Muscle of leg (tissue), 11 donors: Measurements from ENCODE around the gene PGPEP1. TPM values are rescaled to one million over a fixed set of nuclear protein-coding genes. Genes with fewer than 3 reads are reported as not detected.
"Not testable (repeated sequence)": the region's sequence is repeated elsewhere in the genome, so short reads cannot be mapped to it uniquely, and the experiment has no call there.

Experiments
- DNase-seq: peaks from one replicate; pipeline ENCODE4 v3.0.0; 2013
- H3K27ac ChIP-seq: one replicate; pipeline ENCODE4 v1.5.1; 2013; ENCODE audit warnings: mild to moderate bottlenecking, low read length, control low read depth
- H3K27me3 ChIP-seq: one replicate; pipeline ENCODE4 v1.6.1; 2013; ENCODE audit warnings: low read length; ENCODE audit not compliant: control insufficient read depth, insufficient read depth
- H3K36me3 ChIP-seq: one replicate; pipeline ENCODE4 v1.6.1; 2013; ENCODE audit warnings: low read length; ENCODE audit not compliant: control insufficient read depth, insufficient read depth
- H3K4me1 ChIP-seq: one replicate; pipeline ENCODE4 v1.6.1; 2013; ENCODE audit warnings: low read length; ENCODE audit not compliant: control insufficient read depth, insufficient read depth
- H3K4me3 ChIP-seq: one replicate; pipeline ENCODE4 v1.5.1; 2013; ENCODE audit warnings: low read length, control low read depth
- H3K9me3 ChIP-seq: replicated peaks from 2 replicates; pipeline ENCODE4 v1.6.1; 2013; ENCODE audit warnings: low read depth, low read length; ENCODE audit not compliant: control insufficient read depth
- WGBS: methylation state at CpG from one replicate; pipeline ENCODE4 v1.1.5; 2013; ENCODE audit warnings: missing lambda C conversion rate; ENCODE audit not compliant: insufficient coverage; 5-methylcytosine and 5-hydroxymethylcytosine counted together
- polyA plus RNA-seq, 8 donors: library from polyadenylated mRNA; unstranded; fragments of 120-200 nt; gene quantifications; one replicate each; pipeline versions ENCODE4 v1.2.1 to v1.2.3, GENCODE V29; 2013; ENCODE audit warnings: inconsistent platforms in 1 of 8, low replicate concordance in 1 of 8; ENCODE audit not compliant: insufficient read length in 8 of 8, insufficient read depth in 1 of 8
- total RNA-seq: library from RNA; stranded (reverse); fragments of 120-200 nt; gene quantifications from one replicate; pipeline ENCODE4 v1.2.4, GENCODE V29; 2013

Gene PGPEP1
- total and polyA plus RNA-seq, 9 donors: 7.7 to 14.9 (median 9.5) TPM

GRCh38 chr19:18363787-18364186 lies 23.4 kb downstream of the PGPEP1 start:
- H3K27ac ChIP-seq: no peak overlapping the region
- DNase-seq: no peak
- H3K4me1 ChIP-seq: peaks cover 15% of the 10 kb centered on the region
- no peaks in the 10 kb centered on the region for H3K27me3 ChIP-seq
- 42% methylated on average over 2 of the region's 6 CpGs for WGBS
- no peak overlapping the region for H3K4me3 ChIP-seq
- H3K9me3 ChIP-seq: no peaks in the 10 kb centered on the region
- peaks cover 24% of the 10 kb centered on the region for H3K36me3 ChIP-seq

- WGBS: 19% methylated on average over 6 of the region's 11 CpGs
Measured at GRCh38 chr19:18364277-18364825, 24.0 kb downstream of the PGPEP1 start.

GRCh38 chr19:18364826-18365528 lies 24.6 kb downstream of the PGPEP1 start:
- peaks cover 15% of the 10 kb centered on the region for H3K4me1 ChIP-seq
- peaks cover 14% of the 10 kb centered on the region for H3K36me3 ChIP-seq
- H3K4me3 ChIP-seq: no peak overlapping the region
- 8% methylated on average over 13 of the region's 15 CpGs for WGBS
- no peaks in the 10 kb centered on the region for H3K27me3 ChIP-seq
- H3K9me3 ChIP-seq: no peaks in the 10 kb centered on the region
- DNase-seq: peak; percentile 92
- peak overlapping the region; percentile 89 for H3K27ac ChIP-seq

More at GRCh38 chr19:18364277-18364825, 24.0 kb downstream of the PGPEP1 start:
- peak overlapping the region; percentile 89 for H3K27ac ChIP-seq
- peaks cover 20% of the 10 kb centered on the region for H3K36me3 ChIP-seq
- not testable (repeated sequence) for DNase-seq, H3K27me3 ChIP-seq, H3K9me3 ChIP-seq, H3K4me3 ChIP-seq
- peaks cover 15% of the 10 kb centered on the region for H3K4me1 ChIP-seq

- Histone ChIP-seq H3K36me3 (peaks cover 12% of the 10 kb centered on the region), H3K9me3 (no peaks in the 10 kb centered on the region), H3K4me1 (peaks cover 15% of the 10 kb centered on the region), H3K27me3 (no peaks in the 10 kb centered on the region), H3K27ac (no peak overlapping the region), H3K4me3 (no peak overlapping the region)
- no CpG with 5 or more reads among the region's 2 CpGs for WGBS
- no peak for DNase-seq
Measured at GRCh38 chr19:18366021-18366435, 25.6 kb downstream of the PGPEP1 start.

GRCh38 chr19:18368504-18369222 lies 28.3 kb downstream of the PGPEP1 start:
- Histone ChIP-seq H3K4me1 (peaks cover 22% of the 10 kb centered on the region), H3K9me3 (no peaks in the 10 kb centered on the region), H3K27me3 (no peaks in the 10 kb centered on the region), H3K4me3 (no peak overlapping the region), H3K27ac (no peak overlapping the region), H3K36me3 (peaks cover 3% of the 10 kb centered on the region)
- 52% methylated on average over 10 of the region's 15 CpGs for WGBS
- DNase-seq: no peak

- peaks cover 23% of the 10 kb centered on the region for H3K4me1 ChIP-seq
- no peaks in the 10 kb centered on the region for H3K36me3 ChIP-seq
- H3K27ac ChIP-seq: peak overlapping the region; percentile 88
- no peak for DNase-seq
- no peak overlapping the region for H3K4me3 ChIP-seq
- WGBS: 89% methylated on average over 1 of the region's 4 CpGs
- no peaks in the 10 kb centered on the region for H3K9me3 ChIP-seq
- H3K27me3 ChIP-seq: no peaks in the 10 kb centered on the region
Measured at GRCh38 chr19:18373407-18373891, 33.1 kb downstream of the PGPEP1 start.

GRCh38 chr19:18373892-18374629 lies 33.7 kb downstream of the PGPEP1 start:
- Histone ChIP-seq H3K36me3 (no peaks in the 10 kb centered on the region), H3K27ac (peak overlapping the region; percentile 88), H3K27me3 (no peaks in the 10 kb centered on the region), H3K4me1 (peaks cover 23% of the 10 kb centered on the region), H3K4me3 (no peak overlapping the region), H3K9me3 (no peaks in the 10 kb centered on the region)
- 28% methylated on average over 5 of the region's 17 CpGs for WGBS
- peak; percentile 95 for DNase-seq

GRCh38 chr19:18377026-18377425 lies 36.6 kb downstream of the PGPEP1 start:
- no peaks in the 10 kb centered on the region for H3K36me3 ChIP-seq
- H3K27ac ChIP-seq: no peak overlapping the region
- H3K27me3 ChIP-seq: no peaks in the 10 kb centered on the region
- H3K4me1 ChIP-seq: peaks cover 33% of the 10 kb centered on the region
- H3K4me3 ChIP-seq: no peak overlapping the region
- H3K9me3 ChIP-seq: no peaks in the 10 kb centered on the region
- peak; percentile 55 for DNase-seq
- WGBS: 100% methylated on average over 1 of the region's 6 CpGs

- DNase-seq: peak; percentile 95
- Histone ChIP-seq H3K4me1 (peaks cover 10% of the 10 kb centered on the region), H3K9me3 (no peaks in the 10 kb centered on the region), H3K36me3 (no peaks in the 10 kb centered on the region), H3K27ac (peak overlapping the region; percentile 51), H3K4me3 (no peak overlapping the region), H3K27me3 (no peaks in the 10 kb centered on the region)
- 68% methylated on average over 6 of the region's 22 CpGs for WGBS
Measured at GRCh38 chr19:18379803-18380747, 39.7 kb downstream of the PGPEP1 start.
